Astrocyte of the spinal cord (primary cell): ENCODE measurements around the gene HBD.

Experiments used
- DNase-seq: peaks from one replicate; pipeline ENCODE4 v3.0.0; 2011; ENCODE audit warnings: low read depth, low spot score
- H3K4me3 ChIP-seq: 2 replicates; pipeline ENCODE4 v1.5.1; 2011; ENCODE audit warnings: low read depth, mild to moderate bottlenecking, low read length, moderate library complexity
- CTCF ChIP-seq: IDR thresholded peaks from 2 replicates; pipeline ENCODE4 v1.5.1; 2012; ENCODE audit warnings: low read depth, mild to moderate bottlenecking, low read length, inconsistent platforms
- in situ Hi-C: cut with HindIII; loops from 2 replicates; pipeline ENCODE4 v1.10.0; 2017; ENCODE audit warnings: low sequenced_read_pairs

The HBD gene

GRCh38 chr11:5223146-5223545 is 11.1 kb downstream of the HBD start:
- no peak for DNase-seq
- H3K4me3 ChIP-seq: no peak overlapping the region
- TF ChIP-seq CTCF: no peak
- in situ Hi-C loops: no loop called here

- no peak overlapping the region for H3K4me3 ChIP-seq
- no peak for DNase-seq
- in situ Hi-C loops: no loop called here
- TF ChIP-seq CTCF: no peak
Measured at GRCh38 chr11:5210376-5210885, 23.9 kb downstream of the HBD start.

GRCh38 chr11:5204787-5205186 is 29.5 kb downstream of the HBD start:
- peak; percentile 74 for DNase-seq
- in situ Hi-C loops: no loop called here
- TF ChIP-seq CTCF: peak; percentile 63
- no peak overlapping the region for H3K4me3 ChIP-seq

- DNase-seq: no peak
- in situ Hi-C loops: no loop called here
- no peak overlapping the region for H3K4me3 ChIP-seq
- no peak for TF ChIP-seq CTCF
Measured at GRCh38 chr11:5203366-5203765, 30.9 kb downstream of the HBD start.

- TF ChIP-seq CTCF: no peak
- in situ Hi-C loops: no loop called here
- no peak within 1 kb of the TSS for H3K4me3 ChIP-seq
- no peak for DNase-seq
Measured at GRCh38 chr11:5200582-5200981, 33.7 kb downstream of the HBD start, which contains the start of gene OR51V1. Gene OR51V1, minus strand, starts transcription at chr11:5200682. Its CDS starts 0 bp downstream, at chr11:5200682.

- no peak for DNase-seq
- in situ Hi-C loops: no loop called here
Measured at GRCh38 chr11:5198285-5198684, 36.0 kb downstream of the HBD start.

More at GRCh38 chr11:5198285-5198684, 36.0 kb downstream of the HBD start:
- H3K4me3 ChIP-seq: no peak overlapping the region
- no peak for TF ChIP-seq CTCF
